ENCODE data around the gene CLK4. TPM values are rescaled to one million over a fixed set of nuclear protein-coding genes. Genes with fewer than 3 reads are reported as not detected.

CLK4 gene
- total RNA-seq, 1 experiment from 2014 or later, result 16.0 TPM

DNA sequence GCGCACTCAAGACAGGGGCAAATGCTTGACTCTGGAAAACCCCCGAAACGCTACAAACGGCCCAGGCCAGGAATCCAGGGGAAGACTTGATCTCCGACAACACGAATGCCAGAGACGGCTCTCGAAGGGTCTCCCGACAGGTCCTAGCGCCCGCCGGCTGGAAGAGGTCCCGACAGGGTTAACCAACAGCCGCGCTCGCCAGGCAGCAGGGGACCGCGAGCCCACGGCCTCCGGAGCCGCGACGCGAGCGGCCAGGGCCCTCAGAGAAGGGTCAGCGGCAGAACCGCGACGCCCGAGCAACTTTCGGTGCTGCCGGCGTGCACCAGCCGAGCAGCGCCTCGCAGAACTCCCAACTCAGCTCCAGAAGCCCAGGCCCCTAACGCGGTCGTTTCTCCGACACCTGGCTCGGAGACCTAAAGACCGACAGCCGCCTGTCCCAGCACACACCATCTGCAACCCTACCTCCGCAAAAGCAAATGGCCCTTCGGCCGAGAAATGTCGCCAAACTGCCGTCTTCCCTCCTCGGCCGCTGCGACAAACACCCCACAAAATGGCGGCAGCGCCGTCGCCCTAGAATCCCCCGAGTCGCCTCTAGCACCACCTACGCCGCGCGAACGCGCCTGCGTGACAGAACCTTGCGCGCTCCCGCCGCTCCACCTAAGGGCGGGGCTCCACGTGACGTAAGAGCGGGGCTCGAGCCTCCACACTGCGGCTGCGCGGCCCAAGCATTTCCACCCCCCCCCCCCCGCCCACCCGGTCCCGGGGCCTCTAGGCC is at the start of gene CLK4 (continued):
- TF ChIP-seq ELF4 (CRISPR knock-in tag; IDR thresholded peaks at IDR 0.05; ENCODE audit: low read depth) (no peak), NR3C1 (CRISPR knock-in tag; conservative IDR thresholded peaks at IDR 0.05; ENCODE audit: low read depth) (no peak; the same call in 1 of the 2 replicates), OVOL2 (CRISPR knock-in tag; IDR thresholded peaks at IDR 0.05; ENCODE audit: borderline replicate concordance) (no peak), ZNF671 (CRISPR knock-in tag; IDR thresholded peaks at IDR 0.05) (no peak)
- TF ChIP-seq, protein P1, sequence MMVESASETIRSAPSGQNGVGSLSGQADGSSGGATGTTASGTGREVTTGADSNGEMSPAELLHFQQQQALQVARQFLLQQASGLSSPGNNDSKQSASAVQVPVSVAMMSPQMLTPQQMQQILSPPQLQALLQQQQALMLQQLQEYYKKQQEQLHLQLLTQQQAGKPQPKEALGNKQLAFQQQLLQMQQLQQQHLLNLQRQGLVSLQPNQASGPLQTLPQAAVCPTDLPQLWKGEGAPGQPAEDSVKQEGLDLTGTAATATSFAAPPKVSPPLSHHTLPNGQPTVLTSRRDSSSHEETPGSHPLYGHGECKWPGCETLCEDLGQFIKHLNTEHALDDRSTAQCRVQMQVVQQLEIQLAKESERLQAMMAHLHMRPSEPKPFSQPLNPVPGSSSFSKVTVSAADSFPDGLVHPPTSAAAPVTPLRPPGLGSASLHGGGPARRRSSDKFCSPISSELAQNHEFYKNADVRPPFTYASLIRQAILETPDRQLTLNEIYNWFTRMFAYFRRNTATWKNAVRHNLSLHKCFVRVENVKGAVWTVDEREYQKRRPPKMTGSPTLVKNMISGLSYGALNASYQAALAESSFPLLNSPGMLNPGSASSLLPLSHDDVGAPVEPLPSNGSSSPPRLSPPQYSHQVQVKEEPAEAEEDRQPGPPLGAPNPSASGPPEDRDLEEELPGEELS (CRISPR knock-in tag; IDR thresholded peaks at IDR 0.05), result peak; percentile 11; the same call in 1 of the 2 replicates

DNA sequence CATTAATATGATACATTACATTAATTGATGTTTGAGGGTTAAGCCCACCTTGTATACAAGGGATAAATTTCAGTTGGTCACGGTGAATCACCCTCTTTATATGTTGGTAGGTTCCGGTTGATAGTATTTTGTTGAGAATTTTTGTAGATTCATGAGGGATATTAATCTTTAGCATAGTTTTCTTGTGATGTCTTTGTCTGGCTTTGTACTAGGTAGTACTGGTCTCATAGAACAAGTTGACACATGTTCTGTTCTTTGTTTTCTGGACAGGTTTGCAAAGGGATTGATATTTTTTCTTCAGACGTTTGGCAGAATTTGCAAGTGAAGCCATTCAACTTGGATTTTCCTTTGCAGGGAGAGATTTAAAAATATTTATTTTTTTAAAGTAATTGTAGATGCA is 49.1 kb upstream of the CLK4 start:
- H3K9me3 Mint-ChIP-seq, result no peaks in the 10 kb centered on the region
- peaks cover 3% of the 10 kb centered on the region; the same call in 1 of the 2 replicates for H3K27me3 Mint-ChIP-seq (ENCODE audit: low read depth)
- POLR2A ChIA-PET, result no interaction called here
- TF ChIP-seq ZBTB21 (CRISPR knock-in tag; IDR thresholded peaks at IDR 0.05; ENCODE audit: borderline replicate concordance) (no peak), ZNF512 (CRISPR knock-in tag; IDR thresholded peaks at IDR 0.05; ENCODE audit: borderline replicate concordance) (no peak), ZNF416 (CRISPR knock-in tag; IDR thresholded peaks at IDR 0.05) (no peak), AR (CRISPR knock-in tag; IDR thresholded peaks at IDR 0.05) (no peak)
- TF ChIP-seq, protein P2, sequence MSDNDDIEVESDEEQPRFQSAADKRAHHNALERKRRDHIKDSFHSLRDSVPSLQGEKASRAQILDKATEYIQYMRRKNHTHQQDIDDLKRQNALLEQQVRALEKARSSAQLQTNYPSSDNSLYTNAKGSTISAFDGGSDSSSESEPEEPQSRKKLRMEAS (CRISPR knock-in tag; IDR thresholded peaks at IDR 0.05), result no peak
- no peak overlapping the region for H3K4me3 Mint-ChIP-seq
- H3K27ac Mint-ChIP-seq, result no peak overlapping the region
- DNase-seq (ENCODE audit: low spot score), result no peak
- CTCF ChIA-PET, result no interaction called here
- H3K36me3 Mint-ChIP-seq, result no peaks in the 10 kb centered on the region
- H3K4me1 Mint-ChIP-seq, result no peaks in the 10 kb centered on the region
- ATAC-seq, result no peak

- Mint-ChIP-seq H3K4me1 (no peaks in the 10 kb centered on the region), H3K9me3 (no peaks in the 10 kb centered on the region), H3K27ac (no peak overlapping the region), H3K4me3 (no peak overlapping the region), H3K36me3 (no peaks in the 10 kb centered on the region), H3K27me3 (ENCODE audit: low read depth) (peaks cover 5% of the 10 kb centered on the region)
- DNase-seq (ENCODE audit: low spot score), result no peak
- TF ChIP-seq SMAD4 (CRISPR knock-in tag; IDR thresholded peaks at IDR 0.05) (no peak), CBFB (CRISPR knock-in tag; IDR thresholded peaks at IDR 0.05; ENCODE audit: low read depth) (no peak), TCF7 (CRISPR knock-in tag; IDR thresholded peaks at IDR 0.05; ENCODE audit: low read depth) (no peak), ZNF121 (CRISPR knock-in tag; IDR thresholded peaks at IDR 0.05) (no peak)
- TF ChIP-seq, protein P3, sequence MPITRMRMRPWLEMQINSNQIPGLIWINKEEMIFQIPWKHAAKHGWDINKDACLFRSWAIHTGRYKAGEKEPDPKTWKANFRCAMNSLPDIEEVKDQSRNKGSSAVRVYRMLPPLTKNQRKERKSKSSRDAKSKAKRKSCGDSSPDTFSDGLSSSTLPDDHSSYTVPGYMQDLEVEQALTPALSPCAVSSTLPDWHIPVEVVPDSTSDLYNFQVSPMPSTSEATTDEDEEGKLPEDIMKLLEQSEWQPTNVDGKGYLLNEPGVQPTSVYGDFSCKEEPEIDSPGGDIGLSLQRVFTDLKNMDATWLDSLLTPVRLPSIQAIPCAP (CRISPR knock-in tag; IDR thresholded peaks at IDR 0.05), result no peak
- POLR2A ChIA-PET, result no interaction called here
- ATAC-seq, result no peak
- CTCF ChIA-PET, result no interaction called here
These were observed 47.5 kb upstream of the CLK4 start for GRCh38 chr5:178674334-178674733.

Measured in WTC11 (cell line).